ENCODE results near the gene RHOT2. TPM values are rescaled to one million over a fixed set of nuclear protein-coding genes. Genes with fewer than 3 reads are reported as not detected.

Gene RHOT2
- total and polyA plus RNA-seq, 9 donors: 11.6 to 100 (median 80.6) TPM

DNA sequence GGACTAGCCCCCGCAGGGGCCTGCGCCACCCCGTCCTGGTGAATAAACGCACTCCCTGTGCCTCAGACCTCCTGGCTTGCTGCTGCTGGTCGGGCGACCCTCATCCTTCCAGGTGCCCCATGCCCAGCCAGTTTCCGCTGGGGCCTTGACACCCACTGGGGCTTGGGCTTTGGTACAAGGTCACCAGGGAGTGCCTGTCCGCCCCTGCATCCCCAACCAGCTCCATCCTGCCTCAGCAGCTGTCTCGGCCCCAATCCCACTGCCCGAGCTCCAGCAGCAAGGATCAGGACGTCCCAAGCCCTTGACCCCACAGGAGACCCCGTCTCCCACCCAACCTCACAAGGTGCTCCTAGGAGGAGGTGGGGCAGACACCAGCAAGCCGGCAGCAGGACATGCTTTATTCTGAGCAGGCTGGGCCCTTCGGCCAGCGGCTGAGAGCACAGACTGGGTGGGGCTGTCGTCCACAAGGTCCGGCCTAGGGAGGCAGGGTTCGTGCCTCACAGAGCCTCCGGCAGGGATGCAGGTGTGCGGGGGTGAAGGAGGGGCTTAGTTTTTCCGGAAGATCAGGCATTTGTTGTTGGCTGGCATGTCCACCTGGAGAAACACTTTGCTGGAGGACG, 33.8 kb upstream of the RHOT2 start:
- peak in 4 of 5 donors; percentile 17 to 44 (median 40) for DNase-seq
- Histone ChIP-seq H3K27me3 (no peaks in the 10 kb centered on the region), H3K4me1 (ENCODE audit: insufficient read depth) (peaks cover 24% of the 10 kb centered on the region), H3K9me3 (no peaks in the 10 kb centered on the region), H3K27ac (no peak overlapping the region), H3K4me3 (no peak overlapping the region), H3K36me3 (no peaks in the 10 kb centered on the region)
- intact Hi-C loops (cut with DNase I): loop anchor here in 1 of 4 donors (10.0 kb wide), 1 partner anchor 1331 kb away; the partner anchor contains the start of genes RNF151 and RPS2
- WGBS, 3 donors: 78 to 87% (median 86%) methylated on average over 19 to 22 of the region's 22 CpGs
- TF ChIP-seq, protein P1, sequence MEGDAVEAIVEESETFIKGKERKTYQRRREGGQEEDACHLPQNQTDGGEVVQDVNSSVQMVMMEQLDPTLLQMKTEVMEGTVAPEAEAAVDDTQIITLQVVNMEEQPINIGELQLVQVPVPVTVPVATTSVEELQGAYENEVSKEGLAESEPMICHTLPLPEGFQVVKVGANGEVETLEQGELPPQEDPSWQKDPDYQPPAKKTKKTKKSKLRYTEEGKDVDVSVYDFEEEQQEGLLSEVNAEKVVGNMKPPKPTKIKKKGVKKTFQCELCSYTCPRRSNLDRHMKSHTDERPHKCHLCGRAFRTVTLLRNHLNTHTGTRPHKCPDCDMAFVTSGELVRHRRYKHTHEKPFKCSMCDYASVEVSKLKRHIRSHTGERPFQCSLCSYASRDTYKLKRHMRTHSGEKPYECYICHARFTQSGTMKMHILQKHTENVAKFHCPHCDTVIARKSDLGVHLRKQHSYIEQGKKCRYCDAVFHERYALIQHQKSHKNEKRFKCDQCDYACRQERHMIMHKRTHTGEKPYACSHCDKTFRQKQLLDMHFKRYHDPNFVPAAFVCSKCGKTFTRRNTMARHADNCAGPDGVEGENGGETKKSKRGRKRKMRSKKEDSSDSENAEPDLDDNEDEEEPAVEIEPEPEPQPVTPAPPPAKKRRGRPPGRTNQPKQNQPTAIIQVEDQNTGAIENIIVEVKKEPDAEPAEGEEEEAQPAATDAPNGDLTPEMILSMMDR (IDR thresholded peaks at IDR 0.05): no peak
- no peak for TF ChIP-seq POLR2A (IDR thresholded peaks at IDR 0.05)
- no peak for TF ChIP-seq EP300 (IDR thresholded peaks at IDR 0.05)

DNA sequence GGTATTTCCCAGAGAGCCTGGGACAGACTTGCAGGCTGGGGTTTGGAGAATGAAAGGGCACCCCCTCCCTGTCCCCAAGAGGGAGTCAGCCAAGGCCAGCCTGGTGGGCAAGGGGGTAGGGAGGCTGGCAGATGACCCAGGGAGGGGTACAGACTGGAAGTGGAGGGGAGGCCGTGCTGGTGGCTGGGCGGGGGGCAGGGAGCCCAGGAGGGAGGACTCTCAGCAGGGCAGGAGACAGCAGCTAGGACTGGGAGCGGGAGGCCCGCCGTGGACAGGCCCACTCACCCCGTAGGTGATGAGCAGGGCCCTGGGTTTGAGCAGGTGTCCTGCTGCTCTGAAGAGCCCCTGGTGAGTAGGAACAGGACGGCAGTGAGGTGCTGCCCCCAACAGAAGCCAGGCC, 32.9 kb upstream of the RHOT2 start:
- DNase-seq: peak in 3 of 5 donors; percentile 27 to 54 (median 47)
- Histone ChIP-seq H3K4me3 (peak overlapping the region; percentile 88), H3K27ac (no peak overlapping the region), H3K9me3 (no peaks in the 10 kb centered on the region), H3K36me3 (no peaks in the 10 kb centered on the region), H3K27me3 (no peaks in the 10 kb centered on the region), H3K4me1 (ENCODE audit: insufficient read depth) (peaks cover 21% of the 10 kb centered on the region)
- intact Hi-C loops (cut with DNase I): loop anchor here in 1 of 4 donors (5.0 to 10.0 kb wide), 2 partner anchors 43 to 1330 kb away; partner anchors contain the start of genes RAB40C, RNF151 and RPS2
- TF ChIP-seq POLR2A (IDR thresholded peaks at IDR 0.05) (no peak), EP300 (IDR thresholded peaks at IDR 0.05) (no peak)
- TF ChIP-seq, protein P1 (IDR thresholded peaks at IDR 0.05): no peak
- WGBS, 3 donors: 75 to 82% (median 79%) methylated on average over 7 of the region's 7 CpGs

DNA sequence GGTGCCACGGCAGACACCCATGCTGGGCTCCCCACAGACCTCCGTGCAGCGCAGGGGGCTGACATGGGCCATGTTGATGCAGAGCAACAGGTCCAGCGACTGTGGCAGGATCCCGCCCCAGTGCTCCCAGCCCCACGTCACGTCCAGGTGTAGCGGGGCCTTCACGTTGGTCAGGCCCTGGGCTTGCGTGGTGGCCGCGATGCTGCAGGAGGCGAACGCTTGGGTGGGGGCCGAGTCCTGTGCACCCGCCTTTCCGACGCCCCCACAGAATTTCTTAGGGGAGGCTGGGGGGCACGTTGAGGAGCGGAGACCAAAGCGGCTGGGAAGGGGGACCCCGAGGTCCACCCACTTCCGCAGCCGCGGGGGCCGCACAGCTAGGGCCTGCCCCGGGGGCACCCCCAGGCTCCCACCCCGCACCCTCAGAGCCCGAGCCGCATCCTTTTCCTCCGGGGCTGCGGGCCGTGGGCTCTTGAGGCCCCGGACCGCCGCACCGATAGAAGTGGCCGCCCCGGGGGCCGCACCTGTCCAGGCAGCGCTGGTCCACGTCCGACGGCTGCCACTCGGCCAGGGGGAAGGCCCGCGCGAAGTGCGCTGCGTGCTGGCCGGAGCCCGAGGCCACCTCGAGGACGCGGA, 32.2 kb upstream of the RHOT2 start:
- peak in 2 of 5 donors; percentile 34 to 64 for DNase-seq
- intact Hi-C loops (cut with DNase I): loop anchor here in 1 of 4 donors (5.0 to 10.0 kb wide), 2 partner anchors 43 to 1329 kb away; partner anchors contain the start of genes RAB40C, RNF151 and RPS2

More for the DNA sequence above, 32.2 kb upstream of the RHOT2 start:
- TF ChIP-seq EP300 (IDR thresholded peaks at IDR 0.05) (no peak), POLR2A (IDR thresholded peaks at IDR 0.05) (no peak)
- TF ChIP-seq, protein P1 (IDR thresholded peaks at IDR 0.05): no peak
- H3K27ac ChIP-seq: peak overlapping the region in 1 of 2 donors; percentile 96
- peak overlapping the region; percentile 88 for H3K4me3 ChIP-seq
- H3K4me1 ChIP-seq (ENCODE audit: insufficient read depth): peaks cover 14% of the 10 kb centered on the region
- no peaks in the 10 kb centered on the region for H3K9me3 ChIP-seq
- no peaks in the 10 kb centered on the region for H3K36me3 ChIP-seq
- no peaks in the 10 kb centered on the region for H3K27me3 ChIP-seq
- 2 to 5% (median 2%) methylated on average over 28 to 55 of the region's 55 CpGs for WGBS, 3 donors
